GM21717 (cell line): ENCODE measurements around the gene ZWINT.

Experiments
- ATAC-seq: cut with Tn5 transposase; IDR thresholded peaks from one replicate; pipeline ENCODE4 v1.9.1; 2021; ENCODE audit warnings: mild to moderate bottlenecking, moderate library complexity; ENCODE audit not compliant: unreplicated experiment

The ZWINT gene, protein sequence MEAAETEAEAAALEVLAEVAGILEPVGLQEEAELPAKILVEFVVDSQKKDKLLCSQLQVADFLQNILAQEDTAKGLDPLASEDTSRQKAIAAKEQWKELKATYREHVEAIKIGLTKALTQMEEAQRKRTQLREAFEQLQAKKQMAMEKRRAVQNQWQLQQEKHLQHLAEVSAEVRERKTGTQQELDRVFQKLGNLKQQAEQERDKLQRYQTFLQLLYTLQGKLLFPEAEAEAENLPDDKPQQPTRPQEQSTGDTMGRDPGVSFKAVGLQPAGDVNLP

DNA sequence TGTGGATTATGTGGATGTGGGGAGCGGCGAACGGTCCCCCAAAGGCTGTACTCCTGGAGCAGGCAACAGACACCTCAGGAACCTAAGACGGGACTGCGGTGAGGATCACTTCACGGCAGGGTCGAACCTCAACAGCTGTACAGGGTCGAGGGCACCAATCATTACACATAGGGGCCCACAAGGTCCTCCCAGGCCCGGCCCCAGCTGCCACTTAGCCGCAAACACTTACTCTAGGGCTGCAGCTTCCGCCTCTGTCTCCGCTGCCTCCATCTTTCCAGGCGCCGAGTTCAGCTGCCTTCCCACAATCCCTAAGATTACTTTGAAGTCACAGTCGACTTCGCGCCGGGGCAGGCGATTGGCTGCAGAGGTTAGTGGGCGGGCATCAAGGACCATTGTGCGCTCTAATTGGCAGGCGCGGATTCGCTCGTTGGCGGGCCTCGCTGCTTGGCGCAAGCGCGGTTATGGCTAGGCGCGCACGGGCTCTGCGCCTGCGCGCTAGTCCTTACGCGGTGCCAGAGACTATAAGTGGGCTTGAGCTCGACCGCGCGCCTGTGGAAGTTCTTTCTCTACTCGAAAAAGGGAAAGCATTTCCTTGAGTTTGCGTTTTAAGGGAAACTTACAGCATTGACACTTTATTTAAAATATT lies at the start of gene ZWINT:
Gene ZWINT, minus strand, starts transcription at position 293 of the 646 bp plus-strand sequence. Its CDS starts 23 bp downstream, at position 270.
- ATAC-seq: peak; percentile 98

DNA sequence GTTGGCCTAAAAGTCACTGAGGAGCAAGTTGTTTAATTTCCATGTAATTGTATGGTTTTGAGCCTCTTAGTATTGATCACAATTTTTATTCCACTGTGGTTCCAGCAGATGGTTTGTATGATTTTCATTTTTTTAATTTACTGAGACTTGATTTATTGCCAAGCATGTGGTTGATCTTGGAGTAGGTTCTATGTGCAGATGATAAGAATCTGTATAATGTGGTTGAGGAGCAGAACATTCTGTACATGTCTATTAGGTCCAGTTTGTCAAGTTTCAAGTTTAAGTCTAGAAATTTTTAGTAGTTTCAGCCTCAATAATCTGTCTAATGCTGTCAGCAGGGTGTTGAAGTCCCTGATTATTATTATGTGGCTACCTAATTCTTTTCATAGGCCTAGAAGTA lies 22.7 kb upstream of the ZWINT start:
- ATAC-seq: no peak

DNA sequence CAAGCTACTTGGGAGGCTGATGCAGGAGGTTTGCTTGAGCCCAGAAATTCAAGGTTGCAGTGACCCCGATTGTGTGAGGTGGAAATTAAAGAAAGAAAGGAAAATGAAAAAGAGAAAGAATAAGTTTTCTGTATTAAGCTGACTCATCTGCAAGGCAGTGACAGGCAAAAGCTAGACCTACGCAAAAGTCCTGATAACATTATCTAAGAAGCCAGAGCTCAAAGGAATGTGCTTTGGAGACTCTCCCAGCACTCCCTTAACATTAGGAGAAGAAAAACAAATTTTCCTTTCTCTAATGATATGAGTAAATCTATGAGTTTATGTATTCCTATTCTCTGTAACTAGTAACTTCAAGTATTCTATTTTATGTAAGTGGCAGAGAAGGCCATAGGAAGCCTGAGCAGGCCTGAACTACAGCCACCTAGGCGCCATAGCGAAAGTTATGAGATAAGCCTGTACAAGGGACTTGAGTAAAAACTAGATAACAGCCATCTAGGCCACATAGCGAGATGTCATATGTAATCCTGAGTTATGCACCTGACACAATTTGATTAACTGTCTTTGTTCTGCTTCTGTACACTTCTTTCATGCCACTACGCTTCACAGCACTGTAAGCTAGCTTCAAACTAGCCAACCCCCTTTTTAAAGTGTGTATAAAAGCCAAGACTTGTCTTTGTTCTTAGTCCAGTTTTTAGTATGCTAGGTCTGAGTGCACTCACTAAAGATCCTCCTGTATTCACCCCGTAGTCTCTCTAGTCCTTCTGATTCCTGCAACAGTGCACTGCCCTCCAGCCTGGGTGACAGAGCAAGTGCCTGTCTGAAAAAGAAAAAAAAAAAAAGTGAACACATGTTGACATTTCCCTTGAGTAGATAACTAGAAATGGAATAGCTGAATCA lies 9.4 kb upstream of the ZWINT start:
- no peak for ATAC-seq

DNA sequence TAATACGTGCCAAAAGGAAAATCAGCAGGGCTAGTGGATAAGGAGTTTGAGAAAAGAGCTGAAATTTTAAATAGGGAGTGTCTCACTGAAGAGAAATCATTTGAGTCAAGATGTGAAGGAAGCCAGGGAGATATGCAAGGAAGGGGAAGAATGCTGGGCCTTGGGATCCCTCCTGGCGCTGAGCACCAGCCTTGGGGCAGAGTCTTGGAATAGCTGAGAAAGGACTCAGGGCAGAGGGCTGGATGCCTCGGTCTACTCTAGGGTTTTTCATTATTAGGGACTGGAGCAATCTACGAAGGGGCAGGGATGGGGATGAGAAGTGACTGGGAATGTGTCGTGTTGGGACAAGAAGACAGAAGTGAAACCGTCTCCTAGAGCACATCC lies 484 bp downstream of the ZWINT start:
- ATAC-seq: no peak

DNA sequence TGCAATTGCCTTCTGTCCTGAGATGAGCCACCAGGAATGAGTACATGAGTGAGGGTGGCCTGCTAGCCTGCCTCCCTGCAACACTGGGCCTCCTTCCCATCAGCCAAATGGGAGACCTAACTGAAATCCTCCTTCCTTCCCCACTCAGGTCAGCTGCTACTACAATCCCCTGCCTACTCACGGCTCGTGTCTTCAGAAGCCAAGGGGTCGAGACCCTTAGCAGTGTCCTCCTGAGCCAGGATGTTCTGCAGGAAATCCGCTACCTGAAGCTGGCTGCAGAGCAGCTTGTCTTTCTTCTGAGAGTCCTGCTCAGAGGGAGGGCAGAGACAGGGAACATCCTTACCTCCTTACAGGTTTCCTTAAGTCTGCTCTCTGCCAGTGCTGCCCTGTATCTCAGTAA lies 1.2 kb downstream of the ZWINT start:
- no peak for ATAC-seq

DNA sequence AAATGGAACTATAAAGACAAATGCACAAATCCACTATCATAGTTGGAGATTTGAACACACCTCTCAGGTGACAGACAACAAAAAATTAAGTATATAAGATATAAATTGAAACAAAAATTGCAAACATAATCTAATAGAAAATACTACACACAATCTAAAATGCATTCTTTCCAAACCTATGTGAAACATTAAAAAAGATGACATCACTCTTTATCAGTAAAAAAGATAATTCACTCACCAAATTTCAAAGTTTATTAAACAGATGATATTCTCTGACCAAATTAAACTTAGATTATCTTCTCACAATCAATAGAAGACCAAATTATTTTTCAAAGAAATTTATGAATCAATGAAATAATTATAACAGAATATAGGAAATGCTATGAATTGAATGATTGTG lies 4.0 kb downstream of the ZWINT start:
- ATAC-seq: no peak

DNA sequence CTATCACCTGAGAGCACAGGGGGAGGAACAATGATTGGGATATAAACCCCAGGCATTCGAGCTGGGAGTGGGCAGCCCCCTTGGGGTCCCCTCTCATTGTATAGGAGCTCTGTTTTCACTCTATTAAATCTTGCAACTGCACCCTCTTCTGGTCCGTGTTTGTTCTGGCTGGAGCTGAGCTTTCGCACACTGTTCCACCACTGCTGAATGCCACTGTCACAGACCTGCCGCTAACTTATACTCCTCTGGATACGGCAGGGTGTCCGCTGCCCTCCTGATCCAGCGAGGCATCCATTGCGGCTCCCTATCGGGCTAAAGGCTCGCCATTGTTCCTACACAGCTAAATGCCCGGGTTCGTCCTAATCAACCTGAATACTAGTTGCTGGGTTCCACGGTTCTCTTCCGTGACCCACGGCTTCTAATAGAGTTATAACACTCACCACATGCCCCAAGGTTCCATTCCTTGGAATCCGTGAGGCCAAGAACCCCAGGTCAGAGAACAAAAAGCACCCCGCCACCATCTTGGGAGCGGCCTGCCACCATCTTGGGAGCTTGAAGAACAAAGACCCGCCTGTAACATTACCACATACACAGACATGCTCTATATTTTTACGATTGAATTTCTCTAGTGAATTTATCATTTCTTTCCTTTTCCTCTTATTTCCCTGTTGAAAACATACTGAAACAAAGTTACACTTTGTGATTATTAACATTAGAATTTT lies 9.0 kb downstream of the ZWINT start:
- no peak for ATAC-seq

DNA sequence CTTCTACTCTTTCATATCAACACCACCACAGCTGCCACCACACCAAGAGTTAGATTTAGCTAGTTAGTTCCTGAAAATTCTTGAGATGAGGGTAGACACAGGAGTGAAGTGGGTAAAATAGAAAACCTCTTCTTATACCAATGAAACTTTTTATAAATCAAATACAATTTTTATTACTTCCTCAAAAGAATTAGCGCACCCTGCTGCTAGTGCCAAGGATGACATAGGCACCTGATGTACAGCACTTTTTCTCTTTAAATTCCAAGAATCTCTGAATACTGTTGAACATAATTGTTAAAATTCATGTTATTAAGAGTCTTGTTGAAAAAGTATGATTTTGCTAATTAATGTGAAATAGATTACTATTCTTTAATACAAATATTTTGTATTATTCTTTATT lies 11.4 kb downstream of the ZWINT start:
- no peak for ATAC-seq

DNA sequence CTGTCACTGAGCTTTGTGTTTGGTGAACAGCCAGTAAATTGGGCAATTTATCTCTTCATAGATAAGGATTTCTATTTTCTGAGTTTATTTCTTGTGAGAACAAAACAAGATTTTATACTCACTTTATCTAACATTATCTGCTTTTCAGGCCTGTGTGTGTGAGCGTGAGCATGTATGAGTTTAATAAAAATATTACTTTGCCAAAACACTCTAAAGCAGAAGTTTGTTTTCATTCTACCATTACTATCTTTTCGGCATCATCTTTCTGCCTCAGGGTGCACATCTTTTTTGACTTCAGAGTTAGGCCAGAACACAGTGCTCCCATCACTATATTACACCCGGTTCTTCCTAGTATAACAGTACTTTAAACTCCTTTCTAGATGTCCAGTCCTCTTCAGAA lies 13.0 kb downstream of the ZWINT start:
- ATAC-seq: no peak

DNA sequence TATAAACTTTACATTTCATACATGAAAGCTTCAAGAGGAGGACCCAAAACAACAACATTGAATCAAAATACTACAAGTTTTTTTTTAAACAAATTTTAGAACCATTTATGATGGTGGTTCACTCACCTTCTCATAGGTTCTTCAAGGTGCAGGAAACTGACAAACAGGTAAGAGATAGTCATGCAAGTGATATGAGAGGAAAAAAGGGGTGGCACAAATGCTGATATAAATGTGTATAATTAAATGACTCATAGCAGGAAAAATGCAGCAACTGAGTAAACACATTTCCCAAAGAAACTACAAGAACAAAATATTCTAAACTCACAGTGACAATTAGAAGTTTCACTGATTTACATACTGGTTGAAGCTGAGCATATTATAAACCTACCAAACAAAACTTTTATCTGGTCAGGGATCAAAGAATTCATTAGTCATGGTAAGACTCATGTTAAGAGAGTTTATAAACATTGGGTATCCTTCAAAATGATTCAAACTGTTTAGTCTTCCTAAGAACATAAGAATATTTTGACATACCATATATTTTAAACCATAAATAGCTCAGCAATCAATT lies 14.1 kb downstream of the ZWINT start:
- ATAC-seq: no peak

DNA sequence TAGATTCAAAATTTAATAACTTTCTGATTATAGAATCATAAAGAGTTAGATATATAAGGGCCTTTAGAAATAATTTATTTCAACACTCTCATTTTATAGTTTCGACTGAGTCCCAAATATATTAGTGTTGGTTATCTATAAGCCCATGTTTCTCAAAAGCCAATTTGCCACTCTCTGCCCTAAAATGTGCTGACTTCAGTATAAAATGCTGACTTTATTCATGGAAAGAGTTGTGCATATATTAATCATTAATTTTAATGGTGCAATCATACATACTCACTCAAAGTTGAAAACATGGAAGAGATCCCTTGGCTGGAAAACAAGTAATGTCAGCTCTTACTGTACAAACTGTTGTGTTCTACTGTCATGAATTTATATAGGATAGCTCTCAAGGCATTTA lies 19.4 kb downstream of the ZWINT start:
- no peak for ATAC-seq

DNA sequence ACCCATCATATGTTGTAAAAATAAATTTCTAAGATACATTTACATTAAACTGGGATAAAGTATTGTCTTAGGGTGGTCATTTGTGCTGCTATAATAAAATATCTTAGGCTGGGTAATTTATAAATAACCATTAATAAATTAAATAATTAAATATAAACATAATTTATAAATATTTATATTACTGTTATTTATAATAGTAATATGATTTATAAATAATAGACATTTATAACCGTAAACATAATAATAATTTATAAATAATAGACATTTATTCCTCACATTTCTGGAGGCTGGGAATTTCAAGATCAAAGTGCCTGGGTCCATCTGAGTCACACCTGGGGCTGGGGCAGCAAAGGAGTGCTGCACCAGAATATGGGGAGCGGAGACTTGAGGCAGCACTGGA lies 31.1 kb downstream of the ZWINT start:
- no peak for ATAC-seq

DNA sequence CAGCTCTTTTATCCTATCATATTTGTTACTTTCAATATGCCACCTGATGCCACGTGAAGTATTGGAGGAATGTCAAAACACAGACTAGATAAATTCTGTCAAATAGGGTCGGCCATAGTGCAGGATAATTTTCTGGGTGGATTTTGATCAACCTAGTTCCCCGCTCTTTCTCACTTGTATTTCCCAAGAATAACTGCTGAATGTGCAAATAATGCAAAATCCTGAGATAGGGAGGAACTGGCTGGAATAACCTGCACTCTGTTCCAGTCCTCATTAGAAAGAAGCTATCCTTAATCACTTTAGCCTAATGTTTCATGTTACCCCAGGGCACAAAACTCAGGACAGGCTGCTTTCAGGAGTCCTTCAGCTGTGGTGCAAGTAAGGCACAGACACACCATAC lies 33.9 kb downstream of the ZWINT start:
- ATAC-seq: no peak

DNA sequence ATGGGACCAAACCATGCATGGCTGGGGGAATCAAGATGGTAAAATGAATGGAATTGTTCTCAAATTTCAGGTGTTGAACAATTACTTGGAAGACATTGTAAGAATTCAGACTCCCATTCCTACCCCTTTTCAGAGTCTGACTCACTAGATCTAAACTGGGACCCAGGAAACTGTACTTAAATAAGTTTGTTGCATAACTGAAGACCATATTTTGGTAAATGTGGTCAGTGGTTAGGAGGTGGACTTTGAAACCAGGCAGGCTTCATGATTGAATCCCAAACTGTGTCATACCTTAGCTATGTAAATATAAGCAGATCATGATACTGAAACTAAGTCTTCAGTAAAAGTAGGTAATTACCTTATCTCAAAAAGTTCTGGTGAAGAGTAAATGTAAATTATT lies 41.7 kb downstream of the ZWINT start:
- peak; percentile 94 for ATAC-seq

DNA sequence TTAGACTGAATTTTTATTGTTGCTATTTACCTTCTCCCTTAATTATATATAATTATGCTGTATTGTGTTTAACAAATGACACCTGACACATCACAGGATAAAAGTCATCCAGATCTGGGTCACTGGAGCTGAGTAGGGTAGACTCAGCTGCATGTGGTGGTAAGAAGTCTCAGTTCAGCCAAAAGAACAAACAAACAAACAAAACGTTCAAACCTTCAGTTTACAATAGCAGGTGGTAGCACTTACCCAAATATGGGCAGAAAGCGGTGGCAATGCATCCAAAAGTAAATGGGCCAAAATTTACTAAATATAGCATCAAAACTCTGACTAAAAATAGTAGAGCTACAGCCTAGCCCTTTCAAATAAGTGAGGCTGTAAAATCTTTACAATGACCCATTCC lies 42.2 kb downstream of the ZWINT start:
- peak; percentile 29 for ATAC-seq

DNA sequence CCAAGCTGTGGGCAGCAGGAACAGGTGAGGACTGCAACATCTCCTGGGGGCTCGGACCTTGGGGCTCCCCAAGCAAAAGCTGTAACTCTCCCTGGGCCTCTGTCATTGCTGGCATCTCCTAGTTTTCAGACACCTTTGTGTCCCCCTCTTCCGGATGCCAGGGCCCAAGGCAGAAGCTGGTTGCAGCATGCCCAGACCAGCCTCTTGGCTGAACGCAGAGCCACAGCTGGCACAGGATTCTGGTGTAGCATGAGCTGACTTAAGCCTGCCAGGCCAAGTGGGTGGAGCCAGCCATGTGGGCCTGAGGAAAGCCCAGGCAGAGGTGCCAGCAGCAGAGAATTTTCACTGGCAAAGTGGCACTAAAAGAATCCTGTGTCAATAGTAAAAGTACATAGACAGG lies 43.5 kb downstream of the ZWINT start:
- ATAC-seq: no peak

DNA sequence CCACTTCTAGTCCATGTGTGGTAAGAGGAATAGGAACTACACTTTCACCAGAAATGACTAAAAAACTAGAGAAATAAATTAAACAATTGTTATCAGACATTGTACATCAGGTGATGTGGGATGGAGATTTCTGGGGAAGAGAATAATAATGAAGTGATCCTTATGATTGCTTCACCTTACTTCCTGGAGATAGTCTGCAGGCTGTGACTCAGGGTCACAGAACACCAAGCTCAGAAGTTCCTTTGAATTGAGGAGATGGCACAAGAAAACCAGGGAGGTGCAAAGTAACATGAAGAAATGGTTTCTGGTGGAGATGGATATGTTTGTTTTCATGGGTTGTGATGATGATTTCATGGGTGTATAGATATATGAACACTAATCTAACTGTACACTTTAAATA lies 44.5 kb downstream of the ZWINT start:
- no peak for ATAC-seq
